ENCODE data around the gene TRAF3.
A peak's percentile ranks its signal among the peaks of the same experiment; 100 is the strongest.

The TRAF3 gene

GRCh38 chr14:102930138-102930752, 153.0 kb downstream of the TRAF3 start:
- H3K36me3 ChIP-seq, result peaks cover 0 to 12% (median 0%) of the 10 kb centered on the region in 11 experiments; a peak in 4 of 22 replicates
- H3K9me3 ChIP-seq (replicated peaks in 1 of 11), result no peaks in the 10 kb centered on the region
- peak overlapping the region in 5 of 11 experiments; percentile 81 to 88 (median 84); a peak in 7 of 22 replicates for H3K9ac ChIP-seq
- H3K4me1 ChIP-seq, result peaks cover 25 to 61% (median 49%) of the 10 kb centered on the region in 10 experiments
- H3K4me2 ChIP-seq, result peak overlapping the region; percentile 96 to 99 (median 98); a peak in 21 of 22 replicates
- no peak overlapping the region for H3K27ac ChIP-seq
- no peak for TF ChIP-seq Cebpa-rat (IDR thresholded peaks at IDR 0.05)
- H3K27me3 ChIP-seq, result peaks cover 19 to 37% (median 24%) of the 10 kb centered on the region in 11 experiments
- H4K20me1 ChIP-seq, result peaks cover 0 to 33% (median 15%) of the 10 kb centered on the region in 11 experiments; a peak in 11 of 22 replicates
- H3K4me3 ChIP-seq, result peak overlapping the region in 8 of 10 experiments; percentile 60 to 77 (median 69); a peak in 13 of 20 replicates

DNA sequence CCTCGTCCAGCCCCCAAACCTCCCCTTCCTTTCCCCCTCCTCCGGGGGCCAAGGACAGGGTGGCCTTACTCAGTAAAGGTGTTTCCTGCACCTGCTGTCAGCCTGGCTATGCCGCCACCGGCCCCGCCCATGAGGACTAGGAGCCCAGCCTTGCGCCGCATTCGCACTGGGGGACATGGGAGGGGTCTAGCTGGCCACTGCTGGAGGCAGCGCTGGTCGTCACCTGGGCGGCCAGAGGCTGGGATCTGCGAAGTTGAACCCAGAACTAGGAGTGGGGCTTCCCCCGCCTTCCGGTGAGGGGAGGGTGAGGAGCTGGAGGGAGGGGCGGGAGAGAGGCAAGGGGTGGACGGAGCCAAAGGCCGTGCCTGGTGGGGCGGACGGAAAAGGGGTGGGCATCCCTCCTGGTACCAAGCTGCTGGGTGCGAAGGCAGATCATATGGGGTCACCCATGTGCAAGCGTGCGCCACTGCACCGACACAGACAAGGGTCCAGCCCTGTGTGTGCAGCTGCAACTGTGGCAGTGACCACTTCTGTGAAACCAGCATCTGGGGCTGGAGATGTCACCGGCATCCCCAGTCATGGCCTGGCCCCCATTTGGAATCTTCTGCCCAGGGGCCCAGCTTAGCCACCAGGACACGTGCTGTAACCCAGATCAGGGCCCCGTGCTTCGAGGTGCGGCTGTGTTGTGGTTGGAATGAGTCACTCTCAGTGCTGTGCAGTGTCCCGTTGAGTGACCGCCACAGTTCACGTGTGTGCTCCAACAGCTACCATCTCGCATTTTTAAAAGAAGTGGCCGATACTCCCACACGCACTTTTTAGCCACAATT, 153.7 kb downstream of the TRAF3 start:
- no peaks in the 10 kb centered on the region for H3K9me3 ChIP-seq (replicated peaks in 1 of 11)
- no peak overlapping the region for H3K4me3 ChIP-seq
- no peak overlapping the region for H3K9ac ChIP-seq
- TF ChIP-seq Cebpa-rat (IDR thresholded peaks at IDR 0.05), result no peak
- H4K20me1 ChIP-seq, result peaks cover 0 to 33% (median 15%) of the 10 kb centered on the region in 11 experiments; a peak in 11 of 22 replicates
- peaks cover 0 to 12% (median 0%) of the 10 kb centered on the region in 11 experiments; a peak in 4 of 22 replicates for H3K36me3 ChIP-seq
- H3K4me2 ChIP-seq, result peak overlapping the region in 7 of 11 experiments; percentile 96 to 99 (median 98); a peak in 11 of 22 replicates
- peaks cover 19 to 36% (median 23%) of the 10 kb centered on the region in 11 experiments for H3K27me3 ChIP-seq
- no peak overlapping the region for H3K27ac ChIP-seq
- H3K4me1 ChIP-seq, result peaks cover 25 to 63% (median 50%) of the 10 kb centered on the region in 10 experiments

DNA sequence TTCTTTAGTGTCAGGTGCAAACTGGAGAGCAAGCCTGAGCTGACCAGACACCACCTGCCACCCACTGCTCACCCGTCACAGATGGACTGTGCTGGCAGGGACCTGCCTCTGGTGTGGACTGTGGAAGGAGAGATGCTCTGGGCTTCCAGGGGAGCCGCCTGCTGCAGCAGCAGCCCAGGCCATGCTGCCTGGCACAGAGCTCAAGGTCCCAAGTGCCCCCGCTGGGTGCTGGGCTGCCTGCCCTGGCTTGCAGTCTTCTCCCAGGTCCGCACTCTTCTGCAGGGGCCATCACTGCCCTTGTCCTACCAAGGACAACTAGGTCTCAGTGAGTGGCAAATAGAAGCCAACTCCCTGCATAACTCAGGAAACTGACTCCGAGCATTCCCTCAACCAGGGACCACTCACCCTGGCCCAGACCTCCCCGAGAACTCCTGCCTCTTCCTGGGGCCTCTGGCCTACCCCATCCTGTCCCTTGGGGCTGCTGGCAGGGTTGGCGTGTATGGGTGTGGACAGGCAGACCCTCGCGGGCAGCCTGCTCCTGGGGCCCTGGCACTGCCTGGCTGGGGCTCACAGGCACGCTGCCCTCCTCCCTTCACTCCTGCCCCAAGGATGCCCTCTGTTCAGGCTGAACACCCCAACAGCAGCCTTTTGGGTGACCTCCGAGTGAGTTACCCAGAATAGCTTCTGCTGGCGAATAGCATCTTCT, 154.5 kb downstream of the TRAF3 start:
- Histone ChIP-seq H3K4me3 (no peak overlapping the region), H3K9ac (no peak overlapping the region), H3K4me1 (peaks cover 25 to 68% (median 50%) of the 10 kb centered on the region in 10 experiments), H4K20me1 (peaks cover 0 to 33% (median 15%) of the 10 kb centered on the region in 11 experiments; a peak in 11 of 22 replicates), H3K27ac (no peak overlapping the region), H3K9me3 (replicated peaks in 1 of 11) (no peaks in the 10 kb centered on the region), H3K4me2 (peak overlapping the region in 3 of 11 experiments; percentile 4 to 12 (median 7); a peak in 1 of 22 replicates), H3K36me3 (peaks cover 0 to 12% (median 0%) of the 10 kb centered on the region in 11 experiments; a peak in 4 of 22 replicates), H3K27me3 (peaks cover 19 to 36% (median 23%) of the 10 kb centered on the region in 11 experiments)
- no peak for TF ChIP-seq Cebpa-rat (IDR thresholded peaks at IDR 0.05)

DNA sequence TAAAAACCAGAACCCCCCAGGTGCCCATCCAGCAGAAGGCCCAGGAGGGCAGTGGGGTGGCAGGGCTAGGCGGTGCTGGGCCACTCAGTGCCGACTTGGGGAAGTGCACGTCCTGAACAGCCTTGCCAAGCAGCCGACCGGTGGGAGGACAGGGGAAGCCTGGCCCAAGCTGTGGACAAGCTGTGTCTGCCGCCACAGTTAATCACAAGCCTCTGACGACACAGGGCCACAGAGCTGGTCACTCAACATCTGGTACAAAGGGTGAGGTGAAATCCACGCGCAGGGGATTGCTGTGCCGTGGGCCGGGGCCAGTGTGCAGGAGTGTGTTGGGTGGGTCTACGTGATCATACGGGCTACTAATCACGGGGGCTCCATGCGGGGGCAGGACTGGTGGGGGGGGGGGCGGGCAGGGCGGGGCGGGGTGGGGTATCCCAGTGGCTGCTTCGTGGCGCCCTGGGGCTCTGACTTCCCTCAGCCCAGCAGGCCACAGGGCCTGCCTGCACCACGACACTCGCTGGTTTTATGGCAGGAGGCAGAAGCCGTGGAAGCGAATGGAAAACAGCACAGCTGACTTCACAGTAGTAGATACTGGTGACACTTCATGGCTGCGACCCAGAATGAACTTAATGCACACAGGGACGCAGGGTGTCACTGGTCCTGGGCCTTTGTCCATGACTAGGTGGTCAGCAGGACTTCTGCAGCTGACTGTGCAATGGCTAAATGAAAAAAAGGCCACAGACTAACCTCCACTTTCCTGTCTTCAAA, 155.4 kb downstream of the TRAF3 start:
- peaks cover 19 to 31% (median 23%) of the 10 kb centered on the region in 11 experiments for H3K27me3 ChIP-seq
- H3K36me3 ChIP-seq, result peaks cover 0 to 12% (median 0%) of the 10 kb centered on the region in 11 experiments; a peak in 4 of 22 replicates
- H3K27ac ChIP-seq, result no peak overlapping the region
- peak overlapping the region in 3 of 11 experiments; percentile 53 to 56 (median 53); a peak in 1 of 22 replicates for H3K4me2 ChIP-seq
- TF ChIP-seq Cebpa-rat (IDR thresholded peaks at IDR 0.05), result no peak
- H3K4me1 ChIP-seq, result peaks cover 25 to 62% (median 45%) of the 10 kb centered on the region in 10 experiments
- H3K9ac ChIP-seq, result no peak overlapping the region
- H3K9me3 ChIP-seq (replicated peaks in 1 of 11), result no peaks in the 10 kb centered on the region
- H3K4me3 ChIP-seq, result no peak overlapping the region
- peaks cover 0 to 33% (median 15%) of the 10 kb centered on the region in 11 experiments; a peak in 11 of 22 replicates for H4K20me1 ChIP-seq

GRCh38 chr14:102933618-102934231, 156.5 kb downstream of the TRAF3 start:
- peaks cover 18 to 25% (median 21%) of the 10 kb centered on the region in 11 experiments for H3K27me3 ChIP-seq
- peaks cover 0 to 12% (median 0%) of the 10 kb centered on the region in 11 experiments; a peak in 4 of 22 replicates for H3K36me3 ChIP-seq
- peaks cover 14 to 54% (median 35%) of the 10 kb centered on the region in 10 experiments for H3K4me1 ChIP-seq
- peaks cover 0 to 33% (median 15%) of the 10 kb centered on the region in 11 experiments; a peak in 11 of 22 replicates for H4K20me1 ChIP-seq
- no peak for TF ChIP-seq Cebpa-rat (IDR thresholded peaks at IDR 0.05)
- H3K4me3 ChIP-seq, result no peak overlapping the region
- no peaks in the 10 kb centered on the region for H3K9me3 ChIP-seq (replicated peaks in 1 of 11)
- H3K9ac ChIP-seq, result no peak overlapping the region
- H3K4me2 ChIP-seq, result peak overlapping the region in 7 of 11 experiments; percentile 9 to 56 (median 53); a peak in 11 of 22 replicates
- H3K27ac ChIP-seq, result no peak overlapping the region

DNA sequence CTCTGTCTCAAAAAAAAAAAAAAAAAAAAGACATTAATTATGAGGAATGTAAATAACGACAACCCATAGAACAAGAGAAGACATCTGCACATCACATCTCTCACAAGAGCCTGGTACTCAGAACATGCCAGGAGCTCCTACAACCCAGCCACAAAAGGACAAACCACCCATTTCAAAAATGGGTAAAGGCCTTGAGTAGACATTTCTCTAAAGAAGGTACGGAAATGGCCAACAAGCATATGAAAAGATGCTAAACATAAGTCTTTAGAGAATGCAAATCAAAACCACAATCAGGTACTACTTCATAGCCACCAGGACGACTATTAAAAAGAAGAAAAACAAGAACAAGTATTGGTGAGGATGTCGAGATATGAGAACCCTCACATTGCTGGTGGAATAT, 158.5 kb downstream of the TRAF3 start:
- H3K4me1 ChIP-seq, result peaks cover 0 to 52% (median 33%) of the 10 kb centered on the region in 10 experiments; a peak in 16 of 20 replicates
- peak overlapping the region in 1 of 11 experiments; percentile 8; a peak in 1 of 22 replicates for H3K4me2 ChIP-seq
- peaks cover 0 to 23% (median 0%) of the 10 kb centered on the region in 11 experiments; a peak in 6 of 22 replicates for H3K36me3 ChIP-seq
- no peak overlapping the region for H3K4me3 ChIP-seq
- no peak overlapping the region for H3K27ac ChIP-seq
- no peaks in the 10 kb centered on the region for H3K9me3 ChIP-seq (replicated peaks in 1 of 11)
- H3K27me3 ChIP-seq, result peaks cover 0 to 5% (median under 1%) of the 10 kb centered on the region in 11 experiments; a peak in 14 of 22 replicates
- no peak for TF ChIP-seq Cebpa-rat (IDR thresholded peaks at IDR 0.05)
- H4K20me1 ChIP-seq, result peaks cover 0 to 24% (median 3%) of the 10 kb centered on the region in 11 experiments; a peak in 10 of 22 replicates
- H3K9ac ChIP-seq, result no peak overlapping the region

GRCh38 chr14:102937331-102938175, 160.3 kb downstream of the TRAF3 start:
- Histone ChIP-seq H3K36me3 (peaks cover 0 to 23% (median 0%) of the 10 kb centered on the region in 11 experiments; a peak in 4 of 22 replicates), H3K4me3 (no peak overlapping the region), H3K4me2 (no peak overlapping the region), H3K9me3 (replicated peaks in 1 of 11) (no peaks in the 10 kb centered on the region), H3K27ac (no peak overlapping the region), H4K20me1 (peaks cover 0 to 18% (median 0%) of the 10 kb centered on the region in 11 experiments; a peak in 2 of 22 replicates), H3K9ac (no peak overlapping the region), H3K27me3 (no peaks in the 10 kb centered on the region), H3K4me1 (peaks cover 9 to 58% (median 41%) of the 10 kb centered on the region in 10 experiments; a peak in 19 of 20 replicates)
- TF ChIP-seq Cebpa-rat (IDR thresholded peaks at IDR 0.05), result no peak
